Panc1 (cell line): ENCODE measurements around the gene GRAMD1B.

Source experiments
- CTCF ChIP-seq: fragments of 450-650 bp; IDR thresholded peaks from 2 replicates; pipeline ENCODE4 v1.5.1; 2017; ENCODE audit warnings: mild to moderate bottlenecking
- POLR2AphosphoS5 ChIP-seq: IDR thresholded peaks from 2 replicates; pipeline ENCODE4 v1.6.1; 2012; ENCODE audit warnings: mild to moderate bottlenecking, low read depth, low read length, moderate library complexity
- REST ChIP-seq, 2 experiments: IDR thresholded peaks; 2 replicates each; pipeline ENCODE4 v1.6.1; 2011 to 2012; ENCODE audit warnings: low read depth in 2 of 2, control low read depth in 1 of 2, low read length in 1 of 2, mild to moderate bottlenecking in 1 of 2, moderate library complexity in 1 of 2; ENCODE audit not compliant: insufficient read depth in 1 of 2
- SIN3A ChIP-seq: IDR thresholded peaks from 2 replicates; pipeline ENCODE4 v1.6.1; 2012; ENCODE audit warnings: low read depth, mild to moderate bottlenecking, low read length, moderate library complexity, borderline replicate concordance; ENCODE audit not compliant: insufficient read depth
- TCF7L2 ChIP-seq: IDR thresholded peaks from 2 replicates; pipeline ENCODE4 v1.6.1; 2011; ENCODE audit warnings: mild to moderate bottlenecking, low read depth, low read length, inconsistent platforms

GRCh38 chr11:123419731-123420452 lies 10.2 kb upstream of the GRAMD1B start:
- no peak for TF ChIP-seq CTCF
- TF ChIP-seq POLR2AphosphoS5, result no peak
- no peak for TF ChIP-seq SIN3A
- no peak for TF ChIP-seq TCF7L2
- TF ChIP-seq REST (IDR thresholded peaks at IDR 0.05; ENCODE audit: insufficient read depth in 1 of 2, low read depth in 2 of 2, low read length in 1 of 2), result no peak
